Fibroblast of gingiva (primary cell): ENCODE data around the gene SUV39H2.
"Not testable (repeated sequence)": the region's sequence is repeated elsewhere in the genome, so short reads cannot be mapped to it uniquely, and the experiment has no call there.

Source experiments
- DNase-seq: peaks from one replicate; pipeline ENCODE4 v3.0.0-alpha.2; 2011; ENCODE audit warnings: low read depth

Gene SUV39H2

GRCh38 chr10:14876764-14877163 is 1.9 kb upstream of the SUV39H2 start:
- no peak for DNase-seq

GRCh38 chr10:14879124-14879927 is 660 bp downstream of the SUV39H2 start:
- DNase-seq, result peak; percentile 2

GRCh38 chr10:14879928-14880193 is 1.2 kb downstream of the SUV39H2 start:
- DNase-seq, result no peak

- DNase-seq, result no peak
These were observed 1.6 kb downstream of the SUV39H2 start for GRCh38 chr10:14880229-14880628.

- DNase-seq, result no peak
These were observed 5.4 kb downstream of the SUV39H2 start for GRCh38 chr10:14884082-14884481.

GRCh38 chr10:14889318-14889717 is 10.7 kb downstream of the SUV39H2 start:
- peak; percentile 6 for DNase-seq

GRCh38 chr10:14891151-14891550 is 12.5 kb downstream of the SUV39H2 start:
- no peak for DNase-seq

GRCh38 chr10:14904316-14904732 is 25.7 kb downstream of the SUV39H2 start:
- peak; percentile 15 for DNase-seq

GRCh38 chr10:14904864-14905263 is 26.2 kb downstream of the SUV39H2 start:
- DNase-seq, result no peak

GRCh38 chr10:14905890-14906289 is 27.2 kb downstream of the SUV39H2 start:
- DNase-seq, result no peak

GRCh38 chr10:14906765-14907164 is 28.1 kb downstream of the SUV39H2 start:
- DNase-seq, result no peak

- not testable (repeated sequence) for DNase-seq
These were observed 28.9 kb downstream of the SUV39H2 start for GRCh38 chr10:14907591-14907990.

GRCh38 chr10:14909101-14909500 is 30.4 kb downstream of the SUV39H2 start:
- DNase-seq, result no peak

- no peak for DNase-seq
These were observed 32.3 kb downstream of the SUV39H2 start for GRCh38 chr10:14910953-14911352.

GRCh38 chr10:14911801-14912200 is 33.1 kb downstream of the SUV39H2 start:
- no peak for DNase-seq

GRCh38 chr10:14916600-14916999 is 37.9 kb downstream of the SUV39H2 start:
- DNase-seq, result no peak

- DNase-seq, result no peak
These were observed 39.2 kb downstream of the SUV39H2 start for GRCh38 chr10:14917827-14918226.

GRCh38 chr10:14918964-14919363 is 40.3 kb downstream of the SUV39H2 start:
- no peak for DNase-seq

- DNase-seq, result no peak
These were observed 45.3 kb downstream of the SUV39H2 start for GRCh38 chr10:14924013-14924412.

GRCh38 chr10:14925268-14925667 is 46.6 kb downstream of the SUV39H2 start:
- no peak for DNase-seq

- DNase-seq, result no peak
These were observed 47.4 kb downstream of the SUV39H2 start for GRCh38 chr10:14926061-14926470.

GRCh38 chr10:14926722-14927416 is 48.2 kb downstream of the SUV39H2 start:
- DNase-seq, result no peak

- DNase-seq, result no peak
These were observed 51.9 kb downstream of the SUV39H2 start for GRCh38 chr10:14930610-14931009.

- DNase-seq, result no peak
These were observed 57.9 kb downstream of the SUV39H2 start for GRCh38 chr10:14936584-14936983.
